ENCODE data around the gene SH3RF3. TPM values are rescaled to one million over a fixed set of nuclear protein-coding genes. Genes with fewer than 3 reads are reported as not detected.

SH3RF3 gene
- total and polyA plus RNA-seq, 9 of the 15 experiments (the other 6 are each of a cell fraction or from before 2014, with no cell fraction given): 0.02 TPM; not detected in 8

DNA sequence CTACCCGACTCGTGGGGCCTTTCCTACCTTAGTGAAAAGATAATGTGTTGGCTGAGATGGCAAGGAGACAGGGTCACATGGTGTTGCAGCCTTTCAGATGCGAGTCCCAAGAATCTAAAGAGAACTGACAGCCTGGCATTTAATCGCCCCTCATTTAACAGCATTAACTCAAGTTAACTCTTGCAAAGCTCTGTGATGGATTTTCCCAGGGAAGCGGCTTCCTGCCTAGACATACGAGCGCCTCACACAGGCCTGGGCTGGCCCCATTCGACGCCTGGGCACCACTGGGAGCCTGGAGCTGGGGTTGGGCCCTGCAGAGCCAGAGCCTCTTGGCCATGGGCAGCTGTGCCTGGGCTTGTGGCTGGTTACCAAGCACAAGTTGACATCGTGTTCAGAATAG is 344.0 kb downstream of the SH3RF3 start:
- in situ Hi-C loops (cut with MboI) (no loop called here), intact Hi-C loops (cut with micrococcal nuclease) (no loop called here)
- ChIA-PET POLR2A (interaction anchor here (0.8 kb wide), 1 partner anchor 25 kb away, joined by 3 read pairs; no protein-coding TSS in a partner anchor), CTCF (ENCODE audit: low intra/inter-chr PET ratio) (no interaction called here)
- Histone ChIP-seq H3K79me2 (ENCODE audit: control insufficient read depth, insufficient read depth, low read length) (no peaks in the 10 kb centered on the region), H4K20me1 (replicated peaks; ENCODE audit: control insufficient read depth, insufficient read depth, low read length) (no peaks in the 10 kb centered on the region; the same call in 1 of the 2 replicates), H3K36me3 (ENCODE audit: control insufficient read depth, insufficient read depth, low read length) (no peaks in the 10 kb centered on the region), H3K9me3 (replicated peaks; ENCODE audit: control insufficient read depth, insufficient read depth, low read depth, low read length) (no peaks in the 10 kb centered on the region), H3K9me1 (ENCODE audit: control insufficient read depth, insufficient read depth, low read length) (no peaks in the 10 kb centered on the region), H2AFZ (ENCODE audit: low read depth, low read length) (no peak overlapping the region), H3K27ac (ENCODE audit: extremely low read depth, low read depth, low read length) (no peak overlapping the region), H3K27me3 (ENCODE audit: control insufficient read depth in 2 of 2, insufficient read depth in 2 of 2, low read length in 2 of 2) (peaks cover 4 to 50% of the 10 kb centered on the region in 2 experiments; a peak in 4 of 5 replicates), H3K4me2 (ENCODE audit: insufficient read depth, low read length) (no peak overlapping the region), H3K4me1 (replicated peaks in 1 of 2; ENCODE audit: control insufficient read depth in 2 of 2, insufficient read depth in 2 of 2, low read length in 2 of 2) (no peaks in the 10 kb centered on the region), H3K4me3 (no peak overlapping the region), H3K9ac (ENCODE audit: insufficient read depth in 1 of 2, low read depth in 2 of 2, low read length in 2 of 2) (no peak overlapping the region)
- no peak for TF ChIP-seq TFAM (CRISPR knock-in tag; conservative IDR thresholded peaks at IDR 0.05)
- no peak for FAIRE-seq
- ATAC-seq: no peak
- WGBS (ENCODE audit: insufficient coverage, low coverage, missing lambda C conversion rate): 0% methylated on average over 9 of the region's 10 CpGs
- DNase-seq (ENCODE audit: extremely low read depth in 1 of 4, low spot score in 3 of 4): no peak
- BruUV-seq (replicated peaks): no TSS peak

DNA sequence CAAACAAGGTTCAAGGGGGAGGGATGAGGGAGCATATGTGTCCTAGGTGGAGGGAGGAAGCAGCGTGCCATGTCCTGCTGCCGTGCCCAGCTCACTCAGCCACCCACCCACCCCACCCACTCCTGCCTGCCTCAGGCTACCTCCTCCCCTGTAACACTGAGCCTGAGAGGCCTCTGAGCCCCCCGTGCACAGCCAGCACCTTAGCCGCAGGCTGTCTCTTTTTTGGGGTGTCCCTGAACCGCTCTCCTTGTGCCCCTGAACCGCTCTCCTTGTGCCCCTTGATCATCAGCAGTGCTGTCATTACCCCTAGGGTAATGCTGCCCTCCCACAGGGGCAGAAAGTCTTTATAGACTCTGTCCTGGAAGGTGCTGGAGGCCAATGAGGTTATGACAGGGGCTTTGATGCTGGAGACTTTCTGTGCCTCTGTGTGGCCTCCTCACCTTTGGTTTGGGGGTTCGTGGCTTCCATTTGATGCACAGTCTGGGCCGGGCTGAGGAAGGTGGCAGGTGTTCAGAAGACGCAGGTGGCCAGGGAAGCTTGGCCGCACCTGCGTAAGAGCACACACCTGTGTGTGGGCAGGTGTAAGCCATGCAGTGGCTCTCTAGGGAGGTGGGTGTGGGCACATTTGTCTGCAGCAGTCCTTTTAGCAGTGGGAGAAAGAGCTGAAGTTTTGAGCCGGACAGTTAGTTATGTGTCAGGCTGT is 344.8 kb downstream of the SH3RF3 start:
- no peaks in the 10 kb centered on the region for H3K4me1 ChIP-seq (replicated peaks in 1 of 2; ENCODE audit: control insufficient read depth in 2 of 2, insufficient read depth in 2 of 2, low read length in 2 of 2)
- no peak overlapping the region for H3K4me3 ChIP-seq
- no TSS peak for BruUV-seq (replicated peaks)
- no peaks in the 10 kb centered on the region for H3K36me3 ChIP-seq (ENCODE audit: control insufficient read depth, insufficient read depth, low read length)
- no peaks in the 10 kb centered on the region for H3K79me2 ChIP-seq (ENCODE audit: control insufficient read depth, insufficient read depth, low read length)
- intact Hi-C loops (cut with micrococcal nuclease) (no loop called here), in situ Hi-C loops (cut with MboI) (no loop called here)
- H3K9me1 ChIP-seq (ENCODE audit: control insufficient read depth, insufficient read depth, low read length): no peaks in the 10 kb centered on the region
- FAIRE-seq (no peak), ATAC-seq (no peak), DNase-seq (ENCODE audit: extremely low read depth in 1 of 4, low spot score in 3 of 4) (no peak)
- no peak overlapping the region for H3K9ac ChIP-seq (ENCODE audit: insufficient read depth in 1 of 2, low read depth in 2 of 2, low read length in 2 of 2)
- ChIA-PET POLR2A (interaction anchor here (0.6 kb wide), 1 partner anchor 354 kb away, joined by 3 read pairs; no protein-coding TSS in a partner anchor), CTCF (ENCODE audit: low intra/inter-chr PET ratio) (no interaction called here)
- no peak overlapping the region for H2AFZ ChIP-seq (ENCODE audit: low read depth, low read length)
- no peak overlapping the region for H3K4me2 ChIP-seq (ENCODE audit: insufficient read depth, low read length)
- H4K20me1 ChIP-seq (replicated peaks; ENCODE audit: control insufficient read depth, insufficient read depth, low read length): no peaks in the 10 kb centered on the region; the same call in 1 of the 2 replicates
- no peaks in the 10 kb centered on the region for H3K9me3 ChIP-seq (replicated peaks; ENCODE audit: control insufficient read depth, insufficient read depth, low read depth, low read length)
- no peak overlapping the region for H3K27ac ChIP-seq (ENCODE audit: extremely low read depth, low read depth, low read length)
- 0% methylated on average over 10 of the region's 12 CpGs for WGBS (ENCODE audit: insufficient coverage, low coverage, missing lambda C conversion rate)
- H3K27me3 ChIP-seq (ENCODE audit: control insufficient read depth in 2 of 2, insufficient read depth in 2 of 2, low read length in 2 of 2): peaks cover 7 to 51% of the 10 kb centered on the region in 2 experiments; a peak in 4 of 5 replicates
- TF ChIP-seq, protein P1, sequence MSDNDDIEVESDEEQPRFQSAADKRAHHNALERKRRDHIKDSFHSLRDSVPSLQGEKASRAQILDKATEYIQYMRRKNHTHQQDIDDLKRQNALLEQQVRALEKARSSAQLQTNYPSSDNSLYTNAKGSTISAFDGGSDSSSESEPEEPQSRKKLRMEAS (CRISPR knock-in tag; IDR thresholded peaks at IDR 0.05): no peak
- TF ChIP-seq RBM14 (IDR thresholded peaks at IDR 0.05; ENCODE audit: borderline replicate concordance, insufficient read depth, low read depth, low read length) (no peak), PHB (CRISPR knock-in tag; IDR thresholded peaks at IDR 0.05) (no peak), ZFP1 (CRISPR knock-in tag; IDR thresholded peaks at IDR 0.05) (no peak), RBM15 (IDR thresholded peaks at IDR 0.05; ENCODE audit: insufficient read depth, low read length) (no peak), NFRKB (IDR thresholded peaks at IDR 0.05; ENCODE audit: low read depth) (no peak), ZSCAN32 (CRISPR knock-in tag; IDR thresholded peaks at IDR 0.05) (no peak)
- TF ChIP-seq, protein P2, sequence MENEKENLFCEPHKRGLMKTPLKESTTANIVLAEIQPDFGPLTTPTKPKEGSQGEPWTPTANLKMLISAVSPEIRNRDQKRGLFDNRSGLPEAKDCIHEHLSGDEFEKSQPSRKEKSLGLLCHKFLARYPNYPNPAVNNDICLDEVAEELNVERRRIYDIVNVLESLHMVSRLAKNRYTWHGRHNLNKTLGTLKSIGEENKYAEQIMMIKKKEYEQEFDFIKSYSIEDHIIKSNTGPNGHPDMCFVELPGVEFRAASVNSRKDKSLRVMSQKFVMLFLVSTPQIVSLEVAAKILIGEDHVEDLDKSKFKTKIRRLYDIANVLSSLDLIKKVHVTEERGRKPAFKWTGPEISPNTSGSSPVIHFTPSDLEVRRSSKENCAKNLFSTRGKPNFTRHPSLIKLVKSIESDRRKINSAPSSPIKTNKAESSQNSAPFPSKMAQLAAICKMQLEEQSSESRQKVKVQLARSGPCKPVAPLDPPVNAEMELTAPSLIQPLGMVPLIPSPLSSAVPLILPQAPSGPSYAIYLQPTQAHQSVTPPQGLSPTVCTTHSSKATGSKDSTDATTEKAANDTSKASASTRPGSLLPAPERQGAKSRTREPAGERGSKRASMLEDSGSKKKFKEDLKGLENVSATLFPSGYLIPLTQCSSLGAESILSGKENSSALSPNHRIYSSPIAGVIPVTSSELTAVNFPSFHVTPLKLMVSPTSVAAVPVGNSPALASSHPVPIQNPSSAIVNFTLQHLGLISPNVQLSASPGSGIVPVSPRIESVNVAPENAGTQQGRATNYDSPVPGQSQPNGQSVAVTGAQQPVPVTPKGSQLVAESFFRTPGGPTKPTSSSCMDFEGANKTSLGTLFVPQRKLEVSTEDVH (IDR thresholded peaks at IDR 0.05; ENCODE audit: low read depth, partially characterized antibody): no peak
